GM18868 (cell line): ENCODE measurements around the gene THAP5.

ENCODE experiments used
- ATAC-seq: cut with Tn5 transposase; IDR thresholded peaks from one replicate; pipeline ENCODE4 v1.9.1; 2021; ENCODE audit warnings: mild to moderate bottlenecking, moderate library complexity; ENCODE audit not compliant: unreplicated experiment

THAP5 gene

GRCh38 chr7:108569381-108570145, at the start of gene THAP5, which contains the start of gene DNAJB9:
TSS of gene THAP5 (minus strand) at chr7:108569706. CDS start at chr7:108569569, 137 bp downstream.
TSS of gene DNAJB9 (plus strand) at chr7:108569874. CDS start at chr7:108571727, 1,853 bp downstream.
- peak; percentile 92 for ATAC-seq

- ATAC-seq = no peak
Observed at GRCh38 chr7:108618056-108618455, 48.5 kb upstream of the THAP5 start.

GRCh38 chr7:108614896-108615295, 45.4 kb upstream of the THAP5 start:
- ATAC-seq = no peak

GRCh38 chr7:108613949-108614381, 44.5 kb upstream of the THAP5 start:
- no peak for ATAC-seq

GRCh38 chr7:108613147-108613948, 43.8 kb upstream of the THAP5 start:
- peak; percentile 84 for ATAC-seq

GRCh38 chr7:108611268-108611667, 41.8 kb upstream of the THAP5 start:
- ATAC-seq = no peak

GRCh38 chr7:108609643-108610042, 40.1 kb upstream of the THAP5 start:
- no peak for ATAC-seq

- peak; percentile 80 for ATAC-seq
Observed at GRCh38 chr7:108605559-108606201, 36.2 kb upstream of the THAP5 start.

GRCh38 chr7:108604307-108605077, 35.0 kb upstream of the THAP5 start:
- ATAC-seq = no peak

GRCh38 chr7:108603656-108604306, 34.3 kb upstream of the THAP5 start:
- ATAC-seq = no peak

- ATAC-seq = no peak
Observed at GRCh38 chr7:108600399-108600798, 30.9 kb upstream of the THAP5 start.

GRCh38 chr7:108598914-108599580, 29.5 kb upstream of the THAP5 start:
- ATAC-seq = no peak

GRCh38 chr7:108598153-108598552, 28.6 kb upstream of the THAP5 start:
- no peak for ATAC-seq

GRCh38 chr7:108596560-108596959, 27.1 kb upstream of the THAP5 start:
- ATAC-seq = no peak

GRCh38 chr7:108592646-108593201, 23.2 kb upstream of the THAP5 start:
- ATAC-seq = no peak

GRCh38 chr7:108590606-108591005, 21.1 kb upstream of the THAP5 start:
- no peak for ATAC-seq

GRCh38 chr7:108589874-108590273, 20.4 kb upstream of the THAP5 start:
- no peak for ATAC-seq

- no peak for ATAC-seq
Observed at GRCh38 chr7:108589199-108589598, 19.7 kb upstream of the THAP5 start.

- ATAC-seq = no peak
Observed at GRCh38 chr7:108586274-108586710, 16.8 kb upstream of the THAP5 start.
